Stimulated activated CD4-positive, alpha-beta T cell treated with anti-CD3 and anti-CD28 coated beads, Interleukin-2, amount 100 ng/mL, for 48 hours (primary cell): ENCODE measurements around the gene NAALADL2.

ENCODE experiments used
- DNase-seq, 2 donors: peaks; one replicate each; pipeline ENCODE4 v3.0.0-alpha.2; 2020

NAALADL2 gene

GRCh38 chr3:175001091-175001490 is 142.0 kb downstream of the NAALADL2 start:
- no peak for DNase-seq

- DNase-seq: no peak
Observed at GRCh38 chr3:175002732-175003143, 143.6 kb downstream of the NAALADL2 start.

DNA sequence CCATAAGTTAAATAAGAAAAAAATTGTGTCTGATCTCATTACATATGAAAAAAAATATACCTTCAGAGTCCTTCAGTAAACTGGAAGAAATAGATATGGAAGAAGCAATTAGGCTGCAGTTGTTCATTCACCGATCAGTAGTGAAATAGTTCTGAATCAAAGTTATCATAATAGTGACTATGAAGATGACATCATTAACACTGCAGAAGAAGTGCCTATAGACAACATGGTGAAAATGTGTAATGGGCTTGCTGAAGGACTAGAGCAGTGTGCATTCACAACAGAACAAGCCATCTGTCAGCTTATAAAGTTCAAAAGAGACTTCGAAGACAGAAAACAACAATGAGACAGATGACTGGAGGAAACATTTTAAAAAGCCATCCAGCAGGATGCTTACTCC is 144.5 kb downstream of the NAALADL2 start:
- no peak for DNase-seq

DNA sequence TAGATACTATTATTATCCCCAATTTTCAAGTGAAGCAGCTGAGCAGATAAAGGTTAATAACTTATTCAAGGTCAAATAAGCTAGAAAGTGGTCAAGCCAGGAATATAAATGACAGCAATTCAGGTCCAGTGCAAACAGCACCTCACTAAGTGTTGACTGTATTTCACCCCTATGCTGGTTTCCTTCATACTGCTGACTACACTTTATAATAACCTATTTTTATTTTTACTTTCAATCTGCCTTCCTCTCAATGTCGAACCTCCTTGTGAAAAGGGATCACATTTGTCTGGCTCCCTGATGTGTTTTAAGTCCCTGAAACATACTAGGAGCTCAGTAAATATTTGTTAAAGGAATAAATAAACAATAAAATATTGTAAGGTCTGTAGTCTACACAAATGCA is 146.1 kb downstream of the NAALADL2 start:
- no peak for DNase-seq

GRCh38 chr3:175005881-175006280 is 146.7 kb downstream of the NAALADL2 start:
- DNase-seq: no peak

GRCh38 chr3:175007306-175007705 is 148.2 kb downstream of the NAALADL2 start:
- DNase-seq: no peak

DNA sequence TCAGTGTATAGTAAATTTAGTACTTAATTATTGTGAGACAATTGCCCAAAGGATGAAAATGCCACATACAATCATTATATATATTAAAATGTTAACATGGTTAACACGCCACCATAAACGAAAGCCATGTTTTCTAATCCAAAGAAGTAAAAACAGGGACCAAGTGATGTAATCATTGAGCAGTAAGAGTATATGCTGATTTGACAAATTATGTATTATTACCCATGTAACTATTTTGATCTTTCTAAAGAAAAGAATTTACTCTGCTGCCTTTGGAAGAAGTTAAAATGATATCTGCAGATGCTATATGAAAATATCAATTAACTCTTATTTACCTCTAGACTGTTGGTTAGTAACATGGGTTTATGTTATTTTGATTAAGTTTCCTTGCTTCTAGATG is 150.2 kb downstream of the NAALADL2 start:
- no peak for DNase-seq

DNA sequence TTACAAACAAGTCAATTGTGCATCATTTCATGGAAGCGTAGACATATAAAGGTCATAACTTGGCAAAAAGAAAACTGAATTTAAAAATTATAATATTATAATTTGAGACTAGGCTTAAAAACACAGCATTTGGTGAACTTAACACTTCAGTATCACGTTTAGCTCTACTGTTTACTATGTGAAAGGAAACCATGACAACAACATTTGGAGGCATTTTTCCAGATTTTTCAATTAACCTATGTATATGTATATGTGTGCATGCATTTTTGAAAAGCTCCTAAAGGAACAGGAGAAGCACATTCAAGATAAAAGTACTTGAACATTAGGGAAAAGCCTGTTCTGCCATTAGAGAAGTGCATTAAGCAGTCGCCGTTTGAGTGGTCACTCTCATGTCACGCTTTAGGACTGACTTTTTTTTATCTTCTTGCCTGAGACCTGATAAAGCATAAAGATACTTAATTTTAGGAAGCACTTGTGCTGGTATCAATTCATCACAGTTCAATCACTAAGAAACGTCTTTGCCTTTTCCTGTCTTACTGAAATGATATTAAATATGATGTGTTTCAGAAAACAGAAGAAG is 156.0 kb downstream of the NAALADL2 start:
- no peak for DNase-seq

DNA sequence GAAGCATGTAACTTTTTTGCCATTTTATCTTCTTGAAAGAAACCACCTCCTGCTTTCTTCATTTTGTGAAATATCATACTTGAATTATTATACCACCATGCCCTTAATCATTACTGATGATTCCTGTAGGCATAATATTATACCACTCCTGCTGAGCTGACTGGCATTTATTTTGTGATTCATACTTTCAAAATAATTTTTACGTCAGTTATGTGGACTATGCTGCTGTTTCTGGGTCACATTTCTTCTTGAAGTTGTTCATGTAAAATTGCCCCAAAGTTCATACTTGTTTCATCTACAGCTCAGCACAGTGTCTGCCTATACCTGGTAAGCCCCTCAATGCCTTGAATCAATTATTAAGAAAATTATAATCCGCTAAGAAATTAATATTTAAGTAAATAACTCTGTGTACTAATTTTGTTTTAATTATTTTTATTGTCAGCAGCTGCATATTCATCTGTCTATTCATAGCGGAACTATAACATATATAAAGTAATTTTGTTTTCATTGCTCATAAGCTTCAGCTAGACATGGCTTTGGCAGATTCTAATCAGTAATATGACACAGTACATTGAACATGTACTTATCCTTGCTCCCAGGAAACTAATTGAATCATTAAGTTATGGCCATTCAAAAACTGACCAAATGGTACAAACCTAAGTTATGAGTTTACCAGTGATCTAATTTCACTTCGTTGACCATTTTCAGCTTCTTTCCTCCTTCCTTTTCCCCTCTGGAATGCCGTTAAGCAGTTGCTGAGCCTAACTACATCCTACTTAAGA is 160.0 kb downstream of the NAALADL2 start:
- DNase-seq: no peak

GRCh38 chr3:175020101-175020500 is 161.0 kb downstream of the NAALADL2 start:
- no peak for DNase-seq

- DNase-seq: no peak
Observed at GRCh38 chr3:175029828-175030227, 170.7 kb downstream of the NAALADL2 start.

DNA sequence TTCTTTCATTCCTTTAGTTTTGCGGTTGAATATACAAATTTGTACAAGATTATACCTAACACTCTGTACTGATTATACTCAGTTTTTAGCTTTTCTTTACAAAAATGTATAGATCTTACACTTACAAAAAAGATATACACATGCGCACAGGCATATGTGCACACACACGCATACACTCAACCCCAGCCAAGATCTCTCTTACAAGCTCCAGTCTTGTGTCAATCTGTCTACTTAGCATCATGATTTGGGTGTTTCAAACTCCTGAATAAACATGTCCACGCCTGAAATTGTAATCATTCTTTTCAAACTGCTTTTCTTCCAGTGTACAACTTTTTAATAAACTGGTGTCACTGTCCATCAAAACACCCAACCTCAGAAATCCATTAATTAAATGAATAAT is 180.7 kb downstream of the NAALADL2 start:
- DNase-seq: no peak

DNA sequence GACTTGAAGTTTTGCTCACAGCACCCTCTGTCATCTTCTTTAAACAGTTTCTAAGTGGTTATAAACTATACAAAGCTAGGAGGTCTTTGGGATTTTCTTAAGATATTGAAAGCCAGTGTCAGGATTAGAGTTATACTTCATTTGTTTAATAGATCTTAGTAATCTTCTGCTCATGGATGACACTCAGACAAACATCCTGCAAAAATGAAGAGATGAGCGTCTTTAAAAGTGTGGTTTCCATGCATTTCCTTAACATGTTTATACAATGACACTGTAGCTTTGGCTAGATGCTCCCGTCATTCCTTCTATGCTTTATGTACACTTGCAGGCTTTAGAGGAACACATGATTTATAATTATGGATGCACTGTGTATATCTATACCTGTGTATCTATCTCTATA is 182.2 kb downstream of the NAALADL2 start:
- no peak for DNase-seq

GRCh38 chr3:175046601-175047000 is 187.5 kb downstream of the NAALADL2 start:
- no peak for DNase-seq

GRCh38 chr3:175047786-175048185 is 188.7 kb downstream of the NAALADL2 start:
- no peak for DNase-seq

- no peak for DNase-seq
Observed at GRCh38 chr3:175057401-175057800, 198.3 kb downstream of the NAALADL2 start.

- no peak for DNase-seq
Observed at GRCh38 chr3:175059788-175060187, 200.7 kb downstream of the NAALADL2 start.

DNA sequence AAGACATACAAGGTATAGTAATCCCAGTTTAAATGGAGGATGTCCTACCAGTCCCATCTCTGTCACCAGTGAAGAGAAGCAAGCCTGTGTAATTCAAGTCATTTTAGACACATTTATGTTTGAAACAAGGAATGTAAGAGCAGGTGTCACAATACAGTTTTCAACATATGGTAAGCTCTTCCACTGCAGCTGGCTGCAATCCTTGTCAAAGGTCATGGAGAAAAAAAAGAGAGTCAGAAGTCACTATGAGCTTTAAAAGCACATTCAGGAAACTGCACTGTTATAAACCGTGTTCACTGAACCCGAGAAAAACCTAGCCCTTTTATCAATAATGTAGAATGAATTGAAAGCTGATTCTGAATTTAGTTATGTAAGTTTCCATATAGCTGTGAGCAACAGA is 206.4 kb downstream of the NAALADL2 start:
- DNase-seq: no peak

DNA sequence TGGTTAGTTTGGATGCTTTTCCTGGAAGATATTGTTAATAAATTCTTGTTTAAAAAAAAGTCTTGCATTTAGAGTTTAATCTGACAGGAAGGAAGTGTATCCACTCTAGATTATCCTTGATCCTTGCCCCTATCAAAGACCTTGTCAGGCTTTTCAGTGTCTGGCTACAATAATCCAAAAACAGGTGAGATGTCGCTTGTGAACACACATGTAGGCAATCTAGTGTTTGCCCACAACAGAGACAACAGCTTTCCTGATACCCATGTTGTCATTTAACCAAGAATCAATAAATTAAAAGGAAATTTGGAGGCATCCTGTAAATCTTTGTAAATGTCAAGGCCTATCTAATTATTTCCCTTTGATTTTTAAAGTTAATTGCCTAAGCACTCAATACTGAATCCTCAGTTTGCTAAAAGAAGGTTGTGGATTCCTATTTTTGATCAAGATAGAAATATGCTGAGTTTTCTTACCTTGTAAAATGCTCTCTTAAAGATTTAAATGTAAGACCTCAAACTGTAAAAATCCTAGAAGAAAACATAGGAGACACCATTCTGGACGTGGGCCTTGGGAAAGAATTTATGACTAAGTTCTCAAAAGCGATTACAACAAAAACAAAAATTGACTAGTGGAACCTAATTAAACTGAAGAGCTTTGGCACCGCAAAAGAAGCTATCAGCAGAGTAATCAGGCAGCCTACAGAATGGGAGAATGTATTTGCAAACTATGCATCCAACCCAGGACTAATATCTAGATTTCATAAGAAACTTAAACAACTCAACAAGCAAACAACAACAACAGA is 207.7 kb downstream of the NAALADL2 start:
- no peak for DNase-seq

- DNase-seq: no peak
Observed at GRCh38 chr3:175068587-175068986, 209.5 kb downstream of the NAALADL2 start.

GRCh38 chr3:175070946-175071345 is 211.8 kb downstream of the NAALADL2 start:
- DNase-seq: no peak

GRCh38 chr3:175073219-175073905 is 214.2 kb downstream of the NAALADL2 start:
- DNase-seq: no peak

DNA sequence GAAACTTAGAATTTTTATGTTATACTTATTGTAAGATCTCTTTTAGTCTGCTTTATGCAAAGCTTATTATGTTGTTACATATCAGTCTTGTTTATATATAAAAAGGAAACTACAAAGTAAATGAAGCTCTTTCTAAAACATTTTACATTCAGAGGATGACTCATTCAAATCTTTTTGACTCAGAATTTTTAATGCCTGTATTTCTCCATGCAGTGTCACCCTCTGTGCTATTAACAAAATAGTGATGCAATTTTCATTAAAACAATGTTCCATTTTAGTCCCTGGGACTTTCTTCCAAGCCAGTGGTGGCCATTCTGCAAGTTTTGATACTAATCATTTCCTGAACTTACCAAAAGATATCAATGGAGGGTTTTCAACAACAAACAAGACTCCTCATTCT is 216.1 kb downstream of the NAALADL2 start:
- no peak for DNase-seq
